GM19452 (cell line): ENCODE data around the gene TOM1.

Experiments
- ATAC-seq: cut with Tn5 transposase; IDR thresholded peaks from one replicate; pipeline ENCODE4 v1.9.1; 2021; ENCODE audit not compliant: unreplicated experiment

Gene TOM1

DNA sequence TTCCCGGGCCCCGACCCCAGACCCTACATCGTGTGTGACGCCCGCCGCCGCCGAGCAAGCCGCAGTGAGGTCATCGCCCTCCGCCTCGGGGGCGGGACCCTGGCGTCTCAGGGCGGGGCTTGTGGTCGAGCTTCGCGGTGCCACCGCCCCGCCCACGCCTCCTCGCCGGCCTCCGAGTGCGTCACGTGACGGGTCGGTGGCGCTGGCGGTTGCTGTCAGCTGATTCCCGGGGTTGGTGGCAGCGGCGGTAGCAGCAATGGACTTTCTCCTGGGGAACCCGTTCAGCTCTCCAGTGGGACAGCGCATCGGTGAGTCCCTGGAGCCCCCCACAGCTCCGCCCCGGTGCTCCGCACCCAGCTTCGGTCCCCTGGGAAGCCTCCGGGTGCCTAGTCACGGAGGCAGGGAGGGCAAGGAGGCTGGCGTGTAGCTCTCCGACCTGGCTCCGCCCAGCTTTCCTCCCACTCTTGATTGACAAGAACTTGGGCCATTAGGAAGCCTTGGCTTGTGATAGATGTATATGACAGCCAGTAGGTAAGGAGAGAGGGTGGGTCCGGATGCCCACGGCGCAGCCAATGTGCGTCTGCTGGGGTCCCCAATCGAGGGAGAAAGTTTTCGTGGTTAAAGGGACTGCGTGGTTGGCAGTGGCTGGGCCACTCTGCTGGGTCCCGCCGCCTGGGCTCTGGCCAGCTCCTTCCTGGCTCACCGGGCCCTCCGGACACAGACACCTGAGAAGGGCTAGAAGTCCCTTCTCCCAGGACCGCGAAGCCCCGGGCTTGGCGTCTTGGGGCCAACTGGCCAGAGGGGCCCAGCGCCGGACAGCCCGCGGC is at the start of gene TOM1:
Gene TOM1, plus strand, starts transcription at position 222 of the 827 bp plus-strand sequence. Its CDS starts 35 bp downstream, at position 257.
- ATAC-seq: peak; percentile 96

DNA sequence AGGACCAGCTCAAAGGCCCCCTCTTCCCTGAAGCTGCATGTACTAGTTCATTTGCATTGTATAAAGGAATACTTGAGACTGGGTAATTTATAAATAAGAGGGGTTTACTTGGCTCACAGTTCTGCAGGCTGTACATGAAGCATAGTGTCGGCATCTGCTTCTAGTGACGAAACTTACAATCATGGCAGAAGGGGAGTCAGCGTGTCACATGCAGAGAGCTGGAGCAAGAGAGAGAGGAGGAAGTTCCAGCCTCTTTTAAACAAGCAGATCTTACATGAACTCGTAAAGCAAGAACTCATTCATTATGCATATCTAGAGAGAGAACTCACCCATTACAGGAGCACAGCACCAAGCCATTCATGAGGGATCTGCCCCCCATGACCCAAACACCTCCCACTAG is 49.5 kb upstream of the TOM1 start:
- no peak for ATAC-seq

DNA sequence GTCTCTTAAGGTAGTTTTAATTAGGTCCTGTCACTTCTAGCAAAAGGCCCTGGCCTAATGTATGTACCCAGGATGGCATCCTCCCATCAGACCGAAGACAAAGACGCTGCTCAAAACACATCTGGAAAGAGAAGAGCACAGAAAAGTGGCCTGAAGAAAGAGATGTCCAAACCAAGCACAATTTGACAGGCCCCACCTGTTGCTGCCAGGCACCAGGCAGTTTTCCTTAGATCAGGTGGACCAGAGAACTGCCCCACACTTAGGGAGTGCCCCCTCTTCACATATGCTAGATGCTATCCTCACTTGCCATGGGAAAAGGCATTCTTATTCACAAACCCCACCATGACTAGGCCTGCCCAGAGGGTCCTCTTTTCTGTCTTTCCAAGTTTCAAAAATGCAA is 45.7 kb upstream of the TOM1 start:
- no peak for ATAC-seq

DNA sequence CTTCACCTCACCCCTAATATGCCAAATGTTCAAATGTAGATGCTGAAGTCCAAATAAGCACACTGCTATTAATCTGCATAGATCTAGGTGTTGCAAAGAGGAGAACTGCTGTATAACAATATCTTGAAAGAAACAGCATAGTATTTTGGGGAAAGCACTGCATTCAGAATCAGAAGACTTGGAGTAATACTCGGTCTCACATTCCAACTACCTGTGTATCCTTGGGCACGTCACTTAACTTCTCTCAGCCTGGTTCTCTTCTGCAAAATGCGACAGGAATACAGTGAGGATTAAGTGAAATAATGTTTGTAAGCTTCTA is 42.7 kb upstream of the TOM1 start:
- peak; percentile 27 for ATAC-seq

DNA sequence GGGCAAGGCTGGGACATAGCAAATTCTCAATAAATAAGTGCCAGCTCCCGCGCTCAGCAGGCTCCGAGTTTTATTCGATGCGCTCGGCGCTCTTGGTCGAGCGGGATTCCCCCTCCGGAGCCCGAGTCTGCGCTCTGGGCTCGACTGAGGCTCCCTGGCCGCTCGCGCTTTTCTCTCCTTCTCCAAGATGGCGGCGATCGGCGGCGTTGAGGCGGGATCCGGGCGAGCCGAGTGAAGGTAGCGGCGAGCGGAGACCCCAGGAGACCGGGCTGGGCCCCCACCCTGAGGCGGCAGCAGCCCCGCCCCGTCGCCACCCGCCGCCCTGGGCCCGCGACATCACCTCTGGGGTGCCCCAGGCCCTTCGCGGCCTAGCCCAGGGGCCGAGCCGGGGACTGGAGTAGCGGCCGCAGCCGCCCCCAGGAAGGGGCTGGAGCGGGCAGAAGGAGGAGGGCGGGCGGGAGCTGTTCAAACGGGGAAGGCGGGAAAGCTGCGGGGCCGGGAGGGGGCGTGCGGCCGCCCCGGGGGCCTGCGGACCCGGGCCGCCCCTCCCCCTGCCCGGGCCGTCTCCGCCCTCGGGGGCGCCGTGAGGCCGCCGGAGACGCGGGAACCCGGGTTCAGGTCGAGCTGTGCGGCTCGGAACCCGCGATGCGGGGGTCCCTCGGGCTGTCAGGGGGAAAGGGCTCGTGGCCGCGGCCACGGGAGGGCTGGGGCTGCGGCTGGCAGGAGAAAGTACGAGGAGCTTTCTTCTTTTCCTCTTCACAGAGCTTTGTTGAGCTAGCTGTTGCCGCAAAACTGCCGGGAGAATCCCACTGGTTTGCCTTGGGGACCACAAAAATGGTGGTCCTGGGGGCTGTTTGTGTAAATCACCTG is 42.1 kb upstream of the TOM1 start, which contains the start of gene HMGXB4:
Gene HMGXB4, plus strand, starts transcription at position 173 of the 870 bp plus-strand sequence. CDS start 4,898 bp downstream, outside the sequence.
- peak; percentile 86 for ATAC-seq

DNA sequence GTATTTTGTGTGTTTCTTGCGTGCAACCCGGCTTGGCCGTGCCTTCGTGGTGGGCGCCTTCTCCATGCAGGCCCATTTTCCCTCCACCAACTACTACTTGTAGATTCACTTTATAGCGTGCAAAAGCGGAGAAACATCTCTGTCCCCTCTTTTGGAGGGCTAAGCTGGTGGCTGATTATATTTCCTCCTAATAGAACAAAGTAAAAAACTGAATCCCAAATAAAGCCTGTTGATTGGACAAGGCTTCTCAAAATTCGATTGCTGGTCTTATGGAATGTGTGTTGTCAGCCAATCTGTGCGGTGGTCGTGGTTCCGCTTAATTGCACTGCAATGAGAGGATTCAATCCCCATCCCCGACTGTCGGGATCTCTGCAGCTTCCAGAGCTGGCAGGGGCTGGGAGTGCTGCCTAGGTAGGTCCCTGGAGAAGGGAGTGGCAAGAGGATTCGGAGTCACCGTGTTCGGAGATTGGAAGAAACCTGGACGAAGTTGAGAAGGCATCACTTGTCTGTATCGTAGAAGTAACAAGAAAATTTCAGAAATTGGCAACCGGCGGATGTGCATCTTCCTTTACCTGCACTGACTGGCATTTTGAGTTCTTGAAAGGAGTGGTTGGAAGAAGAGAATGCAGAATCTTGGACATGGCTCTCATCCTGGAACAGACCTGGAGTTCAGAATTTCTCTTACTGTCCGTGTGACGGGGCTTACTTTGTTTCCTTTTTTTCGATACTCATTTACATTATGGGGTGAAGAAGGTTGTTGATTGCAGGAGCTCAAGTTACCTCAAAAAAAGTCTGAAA is 41.3 kb upstream of the TOM1 start:
- ATAC-seq: no peak

DNA sequence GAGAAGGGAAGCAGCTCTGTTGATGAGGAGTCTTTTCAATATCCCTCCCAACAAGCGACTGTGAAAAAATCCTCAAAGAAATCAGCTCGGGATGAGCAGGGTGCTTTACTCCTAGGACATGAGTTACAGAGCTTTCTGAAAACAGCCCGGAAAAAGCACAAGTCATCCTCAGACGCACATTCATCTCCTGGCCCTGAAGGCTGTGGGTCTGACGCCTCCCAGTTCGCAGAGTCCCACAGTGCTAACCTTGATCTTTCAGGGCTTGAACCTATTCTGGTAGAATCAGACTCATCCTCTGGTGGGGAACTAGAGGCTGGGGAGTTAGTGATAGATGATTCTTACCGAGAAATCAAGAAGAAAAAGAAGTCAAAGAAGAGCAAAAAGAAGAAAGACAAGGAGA is 34.7 kb upstream of the TOM1 start:
- ATAC-seq: no peak

DNA sequence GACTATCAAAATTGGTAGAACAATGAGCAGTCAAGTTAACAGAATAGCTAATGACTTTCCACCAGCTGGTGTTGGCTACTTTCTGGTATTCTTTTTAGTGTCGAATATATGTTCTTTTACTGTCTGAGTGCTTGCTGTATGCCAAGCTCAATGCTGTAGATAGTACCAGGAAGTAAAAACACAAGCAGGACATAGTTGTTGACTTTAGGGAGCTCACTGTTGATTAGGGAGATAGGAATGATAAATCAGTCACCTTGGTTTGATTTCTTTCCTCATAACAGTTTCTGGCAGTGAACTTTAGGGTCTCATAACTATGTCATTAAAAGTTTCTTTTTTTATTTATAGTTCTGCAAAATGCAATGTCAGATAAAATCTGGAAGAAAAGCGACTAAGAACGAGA is 33.4 kb upstream of the TOM1 start:
- no peak for ATAC-seq

DNA sequence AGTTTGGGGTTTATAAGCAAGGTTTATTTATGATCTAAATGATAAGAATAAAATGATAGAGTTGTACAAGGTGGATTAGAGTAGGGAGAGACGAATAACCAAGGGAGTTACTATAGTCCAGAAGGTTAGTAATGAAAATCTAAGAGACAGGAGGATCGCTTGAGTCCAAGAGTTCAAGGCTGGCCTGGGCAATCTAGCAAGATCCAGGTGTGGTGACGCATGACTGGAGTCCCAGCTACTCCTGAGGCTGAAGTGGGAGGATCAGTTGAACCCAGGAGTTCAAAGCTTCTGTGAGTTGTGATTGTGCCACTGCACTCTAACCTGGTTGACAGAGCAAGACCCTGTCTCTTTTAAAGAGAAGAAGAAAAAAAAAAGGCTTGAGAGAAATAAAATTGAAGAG is 30.1 kb upstream of the TOM1 start:
- no peak for ATAC-seq

DNA sequence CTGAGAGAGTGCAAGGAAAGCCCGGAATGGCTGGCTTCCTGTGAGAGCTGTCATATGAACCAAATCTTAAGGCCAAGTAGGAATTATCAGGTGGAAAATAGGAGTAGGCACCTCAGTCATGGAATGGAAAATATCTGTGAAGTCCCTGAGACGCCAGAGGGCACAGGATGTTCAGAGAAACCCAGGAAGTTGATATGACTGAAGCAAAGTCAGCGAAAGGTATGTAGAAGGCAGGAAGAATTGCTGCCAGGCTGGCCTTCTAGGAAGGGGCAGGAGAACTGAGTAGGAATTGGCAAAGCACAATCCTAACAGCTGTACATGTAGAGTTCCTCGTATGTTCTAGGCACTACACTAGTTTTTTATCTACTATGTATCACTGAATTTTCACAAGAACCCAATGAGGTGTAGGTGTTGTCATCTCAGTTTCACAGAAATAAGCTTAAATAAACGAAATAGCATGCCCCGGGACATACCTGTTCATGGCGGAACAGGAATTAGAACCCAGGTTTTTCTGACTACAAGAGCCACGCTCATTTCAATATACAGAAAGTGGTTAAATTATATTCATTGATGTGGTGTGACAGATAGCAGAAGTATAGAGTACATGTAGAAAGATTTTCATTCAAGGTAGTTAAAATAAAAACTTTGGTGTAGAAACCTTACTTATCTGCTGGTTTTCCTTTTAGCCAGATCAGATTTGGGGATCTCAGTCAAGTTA is 25.4 kb upstream of the TOM1 start:
- ATAC-seq: no peak

DNA sequence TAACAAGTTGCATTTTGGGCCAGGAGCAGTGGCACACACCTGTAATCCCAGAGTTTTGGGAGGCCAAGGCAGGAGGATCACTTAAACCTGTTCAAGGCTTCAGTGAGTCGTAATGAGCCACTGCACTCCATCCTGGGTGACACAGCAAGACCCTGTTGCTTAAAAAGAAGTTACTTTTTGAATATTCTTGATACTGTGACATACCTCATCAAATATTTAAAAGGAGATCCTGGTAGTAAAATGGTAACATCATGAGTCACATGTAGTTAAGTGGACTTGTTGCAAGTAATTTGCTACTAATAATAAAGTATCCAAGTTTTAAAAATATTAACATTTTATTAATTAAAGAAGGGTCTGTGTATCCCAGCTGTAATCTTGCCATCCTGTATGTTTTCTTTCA is 24.1 kb upstream of the TOM1 start:
- ATAC-seq: no peak

DNA sequence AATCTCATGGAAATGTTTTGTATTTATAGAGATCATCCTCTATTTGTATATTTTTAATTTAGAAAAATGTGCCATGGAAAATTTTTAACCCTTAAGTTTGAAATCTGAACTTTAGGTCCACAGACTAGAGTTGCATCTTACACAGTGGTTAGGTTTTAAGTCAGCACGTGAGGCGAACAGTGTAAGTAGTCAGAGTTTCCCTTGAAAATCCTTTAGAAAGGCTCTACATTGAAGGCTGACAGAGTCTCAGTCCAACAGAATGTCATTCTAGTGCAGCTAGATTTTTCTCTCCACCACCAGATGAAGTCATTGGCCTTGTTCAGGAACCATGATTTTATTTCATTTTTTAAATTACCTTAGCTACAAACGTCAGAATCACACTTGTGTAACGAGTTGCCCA is 23.7 kb upstream of the TOM1 start:
- no peak for ATAC-seq

DNA sequence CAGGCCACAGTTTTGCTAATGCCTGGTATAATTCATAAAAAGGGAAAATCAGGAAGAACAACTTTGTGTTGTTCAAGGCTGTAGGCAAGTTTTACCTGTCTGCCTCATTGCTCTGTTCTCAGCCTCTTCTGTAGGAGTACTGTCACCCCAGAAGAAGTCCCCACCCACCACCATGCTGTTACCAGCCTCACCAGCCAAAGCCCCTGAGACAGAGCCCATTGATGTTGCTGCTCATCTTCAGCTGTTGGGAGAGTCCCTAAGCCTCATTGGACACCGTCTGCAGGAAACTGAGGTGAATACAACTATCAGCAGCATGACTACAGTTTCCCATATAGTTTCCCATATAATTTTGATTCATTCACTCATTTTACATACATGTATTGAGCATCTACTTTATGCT is 11.6 kb upstream of the TOM1 start:
- ATAC-seq: no peak

DNA sequence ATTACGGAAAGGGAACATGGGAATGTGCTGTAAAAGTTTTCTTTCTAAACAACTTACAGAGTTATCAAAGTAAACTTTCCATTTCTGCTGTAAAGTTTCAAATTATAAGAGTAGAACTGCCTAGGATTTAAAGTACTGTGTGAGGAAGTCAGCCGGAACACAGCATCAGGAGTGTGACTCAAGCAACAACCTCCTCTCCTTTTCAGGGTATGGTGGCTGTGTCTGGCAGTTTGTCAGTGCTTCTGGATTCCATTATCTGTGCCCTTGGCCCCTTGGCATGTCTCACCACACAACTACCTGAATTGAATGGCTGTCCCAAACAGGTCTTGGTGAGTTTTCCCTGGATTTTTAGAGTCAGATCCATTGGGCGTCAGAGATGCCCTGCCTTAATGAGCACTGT is 6.9 kb upstream of the TOM1 start:
- ATAC-seq: no peak

DNA sequence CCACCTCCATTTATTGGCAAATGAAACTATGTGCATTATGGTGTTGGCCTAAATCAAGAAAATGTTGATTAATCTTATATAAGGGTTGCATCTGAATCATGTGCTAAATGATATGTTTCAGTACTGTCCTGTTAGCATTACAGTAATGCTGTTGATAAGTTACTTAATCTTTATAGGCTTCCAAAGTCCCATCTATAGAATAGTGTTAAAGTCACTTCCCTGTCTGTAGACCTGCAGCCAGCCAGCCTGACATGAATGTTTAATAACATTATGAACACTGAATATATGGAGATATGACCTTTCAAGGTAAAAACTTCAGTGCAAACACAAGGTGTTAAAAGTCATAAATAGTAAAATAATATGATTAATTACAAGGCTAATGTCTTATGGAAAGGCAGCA is 3.6 kb upstream of the TOM1 start:
- ATAC-seq: no peak

DNA sequence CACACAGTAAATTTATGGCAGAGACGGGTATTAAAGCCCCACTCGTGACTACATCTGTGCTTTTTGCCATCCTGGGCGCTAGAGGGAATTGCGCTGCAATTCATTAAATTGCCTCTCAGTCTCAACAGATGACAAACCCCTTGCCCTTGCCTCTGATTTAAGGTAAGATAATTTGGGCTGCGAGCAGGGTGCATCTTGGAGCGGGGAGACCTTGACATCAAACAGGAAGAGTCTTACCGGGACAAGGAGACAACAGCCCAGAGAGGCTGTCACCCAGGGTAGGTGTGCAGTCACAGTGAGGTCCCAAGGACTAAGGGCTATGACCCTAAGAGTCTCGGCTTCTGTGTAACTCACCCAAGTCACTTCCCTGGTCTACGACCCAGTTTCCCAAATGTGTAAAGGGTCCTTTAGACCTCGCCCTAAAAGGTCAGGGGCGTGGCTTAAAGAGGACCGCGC is 449 bp upstream of the TOM1 start:
- ATAC-seq: no peak

DNA sequence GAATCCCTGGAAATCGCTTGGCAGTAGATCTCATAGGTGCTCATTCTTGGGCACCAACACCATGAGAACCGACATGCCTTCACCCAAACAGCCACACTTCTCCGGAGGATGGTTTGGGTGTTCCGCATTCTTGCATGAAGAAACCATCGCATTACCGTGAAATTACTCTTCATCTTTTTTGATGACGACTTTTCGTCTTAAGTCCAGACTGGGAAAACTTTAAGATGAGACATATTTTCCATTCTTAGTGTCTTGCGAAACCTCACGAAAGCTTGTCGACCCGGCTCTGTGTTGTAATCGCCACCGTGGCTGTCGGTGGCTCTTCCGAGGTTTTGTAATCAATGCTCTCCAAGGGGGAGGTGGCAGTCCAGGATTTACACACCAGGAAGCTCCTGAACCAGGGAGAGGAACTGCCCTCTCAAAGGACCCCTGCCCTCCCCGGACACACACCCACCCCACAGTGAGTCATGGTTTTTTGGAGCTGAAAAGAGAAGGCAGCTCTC is 1.7 kb downstream of the TOM1 start:
- no peak for ATAC-seq

DNA sequence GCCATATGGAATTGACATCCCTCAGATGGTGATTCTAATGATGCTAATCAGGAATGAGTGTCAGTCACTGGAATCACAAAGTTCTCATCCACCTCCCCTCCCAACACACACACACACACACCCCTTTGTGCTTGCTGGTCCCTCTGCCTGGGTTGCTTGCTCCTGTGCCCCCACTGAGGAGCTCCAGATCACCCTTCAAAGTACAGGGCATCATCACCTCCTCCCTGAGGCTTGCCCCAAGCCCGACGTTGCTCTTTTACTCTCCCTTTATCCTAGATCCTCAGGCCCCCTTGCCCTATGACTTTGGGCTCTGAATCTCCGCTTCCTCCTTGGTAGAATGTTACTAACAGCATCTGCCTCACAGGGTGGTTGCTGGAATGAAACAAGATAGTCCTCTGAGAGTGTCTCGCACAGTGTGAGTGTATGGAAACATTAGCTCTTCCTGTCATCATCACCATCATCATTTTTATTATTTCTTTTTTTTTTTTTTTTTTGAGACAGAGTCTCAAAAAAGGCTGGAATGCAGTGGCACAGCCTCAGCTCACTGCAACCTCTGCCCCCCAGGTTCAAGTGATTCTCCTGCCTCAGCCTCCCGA is 3.4 kb downstream of the TOM1 start:
- no peak for ATAC-seq

DNA sequence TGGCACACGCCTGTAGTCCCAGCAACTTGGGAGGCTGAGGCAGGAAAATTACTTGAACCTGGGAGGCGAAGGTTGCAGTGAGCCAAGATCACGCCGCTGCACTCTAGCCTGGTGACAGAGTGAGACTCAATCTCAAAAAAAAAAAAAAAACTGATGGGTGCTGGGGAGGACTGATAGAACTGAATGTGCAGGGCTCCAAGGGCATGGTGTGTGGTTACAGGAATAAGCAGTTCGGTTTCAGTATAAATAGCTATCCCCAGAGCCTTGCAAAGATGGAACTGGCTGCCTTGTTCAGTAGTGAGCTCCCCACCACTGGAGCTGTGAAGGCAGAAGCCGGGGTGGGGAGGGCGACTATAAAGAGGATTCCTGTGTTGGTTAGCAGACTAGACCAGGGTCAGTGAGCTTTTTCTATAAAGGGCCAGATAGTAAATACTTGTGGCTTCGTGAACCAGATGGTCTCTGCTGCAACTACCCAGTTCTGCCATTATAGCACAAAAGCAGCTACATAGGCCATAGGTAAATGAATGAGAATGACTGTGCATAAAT is 5.9 kb downstream of the TOM1 start:
- no peak for ATAC-seq
